HG02610 (cell line): ENCODE data around the gene TMEM150B.
A peak's percentile ranks its signal among the peaks of the same experiment; 100 is the strongest.

ENCODE experiments used
- ATAC-seq: cut with Tn5 transposase; IDR thresholded peaks from one replicate; pipeline ENCODE4 v1.9.1; 2021; ENCODE audit warnings: mild to moderate bottlenecking, moderate library complexity; ENCODE audit not compliant: unreplicated experiment

The TMEM150B gene

DNA sequence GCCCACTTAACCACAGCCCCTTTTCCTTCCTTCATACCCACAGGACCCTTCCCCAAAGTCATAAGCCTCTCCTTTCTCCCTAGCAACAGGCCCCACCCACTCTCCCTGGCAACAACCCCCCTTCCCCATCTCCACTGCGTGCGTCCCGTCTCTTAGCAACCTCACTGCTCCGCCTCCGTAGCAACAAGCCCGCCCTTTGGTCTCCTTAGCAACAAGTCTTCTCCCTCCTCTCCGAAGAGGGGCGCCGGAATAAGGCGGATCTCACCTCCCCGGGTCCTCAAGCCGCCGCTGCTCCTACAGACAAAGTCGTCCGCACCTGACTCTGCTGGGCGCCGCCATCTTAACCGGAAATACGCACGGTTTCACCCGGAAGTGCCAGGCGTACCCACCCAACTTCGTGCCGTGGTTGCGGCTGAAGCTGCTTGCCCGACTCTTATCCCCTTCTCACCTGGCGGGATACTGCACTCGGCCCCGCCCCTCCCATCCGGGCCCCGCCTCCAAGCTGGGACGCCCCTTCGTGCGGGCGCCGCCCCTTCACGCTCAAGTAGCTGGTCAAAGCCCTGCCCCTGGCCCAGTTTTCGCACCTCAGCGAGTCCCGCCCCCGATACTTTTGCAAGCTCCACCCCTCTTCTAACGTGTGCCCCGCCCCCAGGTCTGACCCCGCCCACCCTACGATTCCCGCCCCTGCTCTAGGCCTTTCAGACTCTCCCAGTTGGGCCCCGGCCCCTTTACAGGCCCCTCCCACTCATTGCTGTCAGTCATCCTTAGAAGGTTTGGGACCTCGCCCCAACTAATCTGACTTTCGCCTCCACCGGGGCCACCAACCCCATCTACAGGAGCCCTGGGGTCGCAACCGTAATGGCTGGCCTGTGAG, 45.1 kb downstream of the TMEM150B start, which contains the start of gene HSPBP1:
Gene HSPBP1 (minus strand): TSS at position 341 of the 874 bp plus-strand sequence. CDS start 502 bp downstream, outside the sequence.
- ATAC-seq: peak; percentile 74

DNA sequence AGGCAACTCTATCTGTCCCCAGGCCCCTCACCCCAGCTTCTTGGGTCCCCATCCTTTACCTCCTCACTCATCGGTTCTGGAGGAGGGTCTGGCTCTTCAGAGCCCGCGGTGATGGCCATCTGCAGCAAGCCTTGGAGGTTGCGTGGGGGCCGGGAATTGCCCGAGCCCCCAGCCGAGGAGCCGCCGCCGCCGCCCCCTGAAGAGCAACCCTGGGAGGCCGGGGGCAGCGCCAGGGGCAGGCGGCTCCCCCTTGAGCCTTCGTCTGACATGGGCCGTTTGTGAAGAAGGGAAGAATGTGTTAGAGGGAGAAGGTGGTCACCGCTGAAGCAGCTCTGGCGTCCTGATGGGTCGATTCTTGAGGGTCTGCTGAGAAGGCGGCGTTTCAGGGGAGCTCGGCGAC, 45.8 kb downstream of the TMEM150B start:
- ATAC-seq: no peak

DNA sequence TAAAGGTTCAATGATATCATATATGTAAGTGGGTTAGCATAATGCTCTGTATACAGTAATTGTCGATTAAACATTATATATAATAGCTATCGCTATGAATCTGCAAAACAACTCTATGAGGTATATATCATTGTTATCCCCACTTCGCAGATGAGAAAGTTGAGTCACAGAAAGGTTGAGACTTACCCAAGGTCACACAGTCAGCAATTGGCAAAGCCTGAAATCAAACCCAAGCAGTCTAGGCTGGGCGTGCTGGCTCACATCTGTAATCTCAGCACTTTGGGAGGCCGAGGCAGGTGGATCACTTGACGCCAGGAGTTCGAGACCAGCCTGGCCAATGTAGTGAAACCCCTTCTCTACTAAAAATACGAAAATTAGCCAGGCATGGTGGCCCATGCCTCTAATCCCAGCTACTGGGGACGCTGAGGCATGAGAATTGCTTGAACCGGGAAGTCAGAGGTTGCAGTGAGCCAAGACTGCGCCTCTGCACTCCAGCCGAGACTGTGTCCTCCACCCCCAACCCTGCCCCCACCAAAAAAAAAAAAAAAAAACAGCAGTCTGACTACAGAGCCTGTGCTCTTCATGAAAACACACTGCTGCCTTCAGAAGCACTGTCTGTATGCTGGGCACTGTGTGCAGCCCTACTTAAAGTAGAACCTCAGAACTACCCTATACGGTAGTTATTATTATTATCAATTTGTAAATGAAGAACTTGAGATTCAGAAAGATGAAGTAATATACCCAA, 46.6 kb downstream of the TMEM150B start:
- no peak for ATAC-seq

DNA sequence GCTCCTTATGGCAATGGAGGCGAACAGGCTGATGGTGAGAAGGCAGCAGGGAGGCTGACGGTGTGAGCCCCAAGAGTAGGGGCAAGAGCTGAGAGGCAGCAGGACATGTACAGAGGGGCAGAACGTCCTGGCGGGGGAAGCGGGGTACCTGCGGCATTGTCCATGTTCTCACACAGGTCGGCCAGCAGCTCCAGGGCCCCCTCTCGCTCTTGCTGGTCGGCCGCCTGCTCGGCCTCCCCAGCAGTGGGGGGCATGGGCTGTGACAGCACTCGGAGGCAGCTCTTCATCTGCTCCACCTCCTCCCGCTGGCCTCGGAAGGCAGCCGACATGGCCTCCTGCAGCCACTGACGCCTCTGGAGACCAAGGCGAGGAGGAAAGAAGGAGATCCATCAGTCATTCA, 47.6 kb downstream of the TMEM150B start:
- no peak for ATAC-seq

DNA sequence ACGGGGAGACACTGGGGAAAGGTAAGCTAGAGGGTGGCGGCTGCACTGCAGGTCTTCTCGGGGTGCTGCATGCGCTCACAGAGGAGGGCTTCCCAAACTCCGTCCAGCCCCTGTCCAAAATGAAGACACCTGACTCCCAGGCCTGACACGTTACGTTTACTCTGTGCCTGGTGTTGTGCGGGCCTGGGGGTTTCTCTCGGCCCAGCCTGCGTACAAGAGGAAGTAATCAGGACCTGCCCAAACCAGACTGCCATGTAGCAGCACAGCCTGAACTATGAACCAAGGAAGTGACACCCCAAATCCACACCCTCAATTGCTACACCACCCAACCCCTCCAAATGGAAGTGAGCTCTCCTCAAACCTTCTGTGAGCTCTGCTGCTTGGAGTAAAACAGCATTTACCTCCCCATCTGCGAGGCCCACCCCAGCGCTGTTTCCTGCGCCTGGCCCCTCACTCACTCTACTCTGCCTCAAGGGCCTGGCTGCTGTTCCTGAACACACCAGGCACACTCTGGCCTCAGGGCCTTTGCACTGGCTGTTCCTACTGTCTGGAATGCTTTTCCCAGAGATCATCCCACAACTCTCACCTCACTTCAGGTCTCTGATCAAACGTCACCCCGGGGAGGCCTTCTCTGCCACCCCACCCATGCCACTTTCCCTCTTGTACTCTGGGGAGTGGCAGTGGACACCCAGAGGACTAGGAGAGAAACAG, 48.3 kb downstream of the TMEM150B start:
- no peak for ATAC-seq

DNA sequence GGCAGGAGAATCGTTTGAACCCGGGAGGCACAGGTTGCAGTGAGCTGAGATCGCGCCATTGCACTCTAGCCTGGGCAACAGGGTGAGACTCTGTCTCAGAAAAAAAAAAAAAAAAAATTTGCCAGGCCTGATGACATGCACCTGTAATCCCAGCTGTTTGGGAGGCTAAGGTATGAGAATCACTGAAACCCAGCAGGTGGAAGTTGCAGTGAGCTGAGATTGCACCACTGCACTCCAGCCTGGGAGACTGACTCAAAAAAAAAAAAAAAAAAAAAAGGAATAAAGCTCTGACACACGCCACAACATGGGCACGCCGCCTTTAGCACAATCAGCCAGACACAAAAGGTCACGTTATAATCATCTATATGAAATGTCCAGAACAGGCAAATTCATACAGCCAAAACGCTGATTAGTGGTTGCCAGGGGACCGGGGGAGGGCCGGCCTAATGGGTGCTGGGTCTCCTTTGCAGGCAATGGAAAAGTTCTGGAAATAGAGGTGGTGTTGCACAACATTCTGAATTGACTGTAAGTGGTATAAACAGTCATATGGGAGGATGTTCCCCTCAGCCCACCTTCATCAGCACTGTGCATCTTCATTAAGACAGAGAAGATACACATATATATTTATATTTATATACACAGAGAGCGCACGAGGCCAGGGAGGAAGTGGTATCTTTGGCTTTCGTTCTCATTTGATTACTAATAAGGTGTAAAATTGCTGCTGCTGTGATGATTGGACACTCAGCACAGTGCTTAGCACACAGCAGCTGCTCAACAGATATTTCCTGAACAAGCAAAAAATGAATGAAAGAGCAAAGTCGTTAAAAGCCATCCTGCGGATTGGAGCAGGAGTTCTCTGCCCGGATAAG, 49.1 kb downstream of the TMEM150B start:
- ATAC-seq: peak; percentile 55

DNA sequence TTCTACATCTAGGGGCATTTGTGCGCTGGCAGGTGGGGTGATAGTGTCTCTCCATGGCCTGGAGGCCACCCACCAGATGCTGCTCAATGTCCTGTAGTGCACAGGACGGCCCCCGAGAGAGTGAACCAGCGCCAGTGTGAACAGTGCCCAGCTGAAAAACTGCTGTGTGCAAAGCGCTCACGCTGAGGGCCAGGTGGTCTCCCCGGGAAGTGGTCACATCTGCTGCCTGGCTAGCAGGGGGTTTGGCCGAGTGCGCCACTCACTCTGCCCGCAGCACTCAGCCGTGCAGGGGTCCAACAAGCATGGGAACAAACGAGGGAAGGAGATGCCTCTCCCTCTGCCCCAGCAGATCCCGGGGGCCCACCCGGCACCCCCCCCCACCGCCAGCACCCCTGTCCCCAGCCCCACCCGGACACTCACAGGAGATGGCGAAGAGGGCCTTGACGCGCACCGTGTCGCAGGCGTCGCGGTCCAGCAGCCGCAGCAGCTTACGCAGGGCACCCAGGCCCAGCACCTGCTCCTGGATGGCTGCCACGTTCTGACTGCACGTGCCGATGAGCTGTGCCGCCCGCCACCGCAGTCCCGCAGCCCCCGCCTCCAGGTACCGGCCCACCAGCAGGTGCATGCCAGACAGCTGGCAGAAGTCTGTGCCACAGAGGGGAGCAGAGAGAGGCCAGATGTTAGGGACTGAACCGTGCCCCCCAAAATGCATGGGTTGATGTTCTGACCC, 51.0 kb downstream of the TMEM150B start:
- no peak for ATAC-seq

DNA sequence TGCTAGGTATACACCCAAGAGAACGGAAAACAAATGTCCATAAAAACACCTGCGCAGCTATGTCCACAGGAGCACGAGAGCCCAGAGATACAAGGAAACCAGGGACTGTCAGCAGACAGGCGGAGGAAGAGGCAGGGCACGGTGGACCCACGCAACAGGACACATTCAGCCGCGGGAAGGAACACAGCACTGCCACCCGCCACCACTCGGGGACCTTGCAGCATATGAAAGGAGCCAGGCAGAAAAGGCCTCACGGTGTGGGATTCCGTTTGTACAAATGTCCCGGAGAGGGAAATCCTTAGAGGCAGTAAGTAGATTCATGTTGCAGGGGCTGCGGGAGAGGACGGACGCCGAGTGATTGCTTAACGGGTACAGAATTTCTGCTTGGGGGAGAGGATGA, 53.0 kb downstream of the TMEM150B start:
- no peak for ATAC-seq

DNA sequence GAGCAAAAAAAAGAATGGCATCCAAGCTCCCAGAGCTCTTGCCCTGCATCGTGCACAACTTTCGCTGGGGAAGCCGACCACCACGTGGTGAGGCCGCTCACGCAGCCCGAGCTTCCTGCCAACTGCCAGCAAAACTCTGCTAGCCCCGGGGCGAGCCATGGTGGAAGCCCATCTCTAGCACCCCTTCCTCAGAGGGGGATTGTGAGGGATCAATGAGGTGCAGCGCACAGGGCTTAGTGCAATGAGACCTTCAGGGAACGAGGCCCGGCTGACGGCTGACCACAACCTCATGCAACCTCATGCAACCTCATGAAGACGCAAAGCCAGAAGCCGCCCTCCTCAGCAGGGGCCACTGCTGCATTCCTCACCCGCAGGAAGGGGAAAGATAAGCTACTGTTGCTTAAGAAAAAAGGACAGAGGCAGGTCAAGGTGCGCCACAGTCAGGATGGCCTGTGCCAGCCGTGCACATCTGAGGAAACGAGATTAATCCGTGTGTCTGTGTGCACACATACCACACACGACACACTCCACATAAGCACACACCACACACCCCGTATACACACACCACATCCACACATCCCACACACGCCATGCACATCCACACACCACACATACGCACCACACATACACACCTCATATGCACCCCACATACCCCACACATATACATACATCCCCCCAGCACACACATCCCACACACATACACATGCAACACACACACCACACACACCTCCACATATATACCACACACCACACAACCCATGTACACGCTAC, 54.8 kb downstream of the TMEM150B start:
- ATAC-seq: no peak

DNA sequence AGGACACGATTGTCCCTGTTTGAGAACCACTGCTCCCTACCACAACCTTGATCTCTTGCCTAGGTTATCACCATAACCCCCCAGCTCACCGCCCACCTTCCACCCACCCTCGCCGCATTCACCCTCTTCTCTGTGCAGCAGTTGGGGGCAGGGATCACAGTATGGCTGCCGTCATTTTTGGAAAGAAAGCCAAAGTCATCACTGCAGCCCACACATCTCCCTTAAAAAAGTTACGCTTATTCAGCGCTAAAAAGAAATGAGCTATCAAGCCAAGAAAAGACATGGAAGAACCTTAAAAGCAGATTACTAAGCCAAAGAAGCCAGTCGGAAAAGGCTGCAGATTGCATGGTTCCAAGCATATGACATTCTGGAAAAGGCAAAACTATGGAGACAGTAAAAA, 55.8 kb downstream of the TMEM150B start:
- no peak for ATAC-seq

DNA sequence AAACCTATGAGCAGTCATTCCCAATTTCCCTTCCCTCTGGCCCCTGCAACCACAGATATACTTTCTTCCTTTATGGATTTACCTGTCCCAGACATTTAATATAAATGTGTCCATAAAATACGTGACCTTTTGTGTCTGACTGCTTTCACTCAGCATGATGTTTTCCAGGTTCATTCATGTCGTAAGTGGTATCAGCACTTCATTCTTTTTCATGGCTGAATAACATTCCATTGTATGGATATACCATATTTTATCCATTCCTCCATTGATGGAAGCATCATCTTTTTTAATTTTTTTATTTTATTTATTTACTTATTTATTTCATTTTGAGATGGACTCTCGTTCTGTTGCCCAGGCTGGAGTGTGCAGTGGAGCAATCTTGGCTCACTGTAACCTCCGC, 58.3 kb downstream of the TMEM150B start:
- ATAC-seq: no peak

DNA sequence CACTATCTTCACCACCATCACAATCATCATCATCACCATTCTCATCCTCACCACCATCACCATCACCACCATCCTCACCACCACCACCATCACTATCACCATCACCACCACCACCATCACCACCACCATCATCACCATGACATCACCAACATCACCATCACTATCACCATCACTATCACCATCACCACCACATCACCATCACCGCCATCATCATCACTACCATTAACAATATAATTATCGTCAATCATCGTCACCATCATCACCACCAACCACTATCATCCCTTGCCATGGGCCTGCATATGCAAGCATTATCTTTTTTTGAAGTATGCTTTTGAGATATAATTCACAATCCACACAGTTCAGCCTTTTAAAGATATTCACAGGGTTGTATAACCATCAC, 58.7 kb downstream of the TMEM150B start:
- no peak for ATAC-seq

DNA sequence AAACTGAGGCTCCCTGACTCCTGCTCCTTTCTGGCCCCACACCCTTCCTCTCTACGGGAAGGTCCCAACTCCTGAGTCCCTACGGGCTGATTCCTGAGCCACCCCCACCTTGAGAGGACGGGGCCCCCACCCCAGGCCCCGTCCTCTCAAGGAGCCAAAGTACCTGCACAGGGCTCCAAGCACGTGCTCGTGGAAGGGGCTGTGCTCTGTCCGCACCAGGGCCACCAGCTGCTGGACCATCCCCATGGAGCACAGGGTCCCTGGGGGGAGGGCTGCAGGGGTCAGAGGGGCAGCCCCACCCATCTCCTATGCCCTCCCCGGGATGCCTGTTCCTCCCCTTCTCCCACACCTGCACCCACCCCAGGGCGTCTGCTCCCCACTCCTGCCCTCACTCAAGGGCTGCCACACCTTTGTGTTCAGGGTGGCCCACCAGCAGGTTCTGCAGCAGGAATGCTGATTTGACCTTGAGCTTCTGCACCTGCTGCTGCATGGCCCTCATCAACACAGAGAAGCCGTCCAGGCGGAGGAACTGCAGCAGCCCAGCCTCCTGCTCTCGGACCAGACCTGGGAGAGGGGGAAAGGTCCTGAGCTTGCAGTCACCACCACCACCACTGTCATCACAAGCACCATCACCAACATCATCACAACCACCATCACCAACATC, 59.3 kb downstream of the TMEM150B start:
- no peak for ATAC-seq

DNA sequence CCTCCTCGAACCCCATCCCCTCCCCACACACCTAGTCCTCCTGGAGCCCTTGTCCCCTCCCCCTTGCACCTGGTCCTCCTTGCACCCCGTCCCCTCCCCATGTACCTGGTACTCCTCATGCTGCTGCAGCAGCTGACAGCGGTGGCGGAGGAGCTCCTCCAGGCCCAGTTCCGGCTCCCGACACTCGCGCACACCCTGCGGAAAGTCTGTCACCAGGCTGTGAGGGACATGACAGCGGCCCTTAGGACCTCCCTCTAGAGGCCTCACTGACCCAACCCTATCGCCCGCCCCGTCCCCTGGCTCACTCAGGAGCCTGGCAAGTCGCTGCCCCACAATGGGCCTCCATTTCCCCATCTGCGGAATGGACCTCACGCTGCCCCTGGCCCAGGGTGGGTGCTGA, 60.0 kb downstream of the TMEM150B start:
- ATAC-seq: no peak

DNA sequence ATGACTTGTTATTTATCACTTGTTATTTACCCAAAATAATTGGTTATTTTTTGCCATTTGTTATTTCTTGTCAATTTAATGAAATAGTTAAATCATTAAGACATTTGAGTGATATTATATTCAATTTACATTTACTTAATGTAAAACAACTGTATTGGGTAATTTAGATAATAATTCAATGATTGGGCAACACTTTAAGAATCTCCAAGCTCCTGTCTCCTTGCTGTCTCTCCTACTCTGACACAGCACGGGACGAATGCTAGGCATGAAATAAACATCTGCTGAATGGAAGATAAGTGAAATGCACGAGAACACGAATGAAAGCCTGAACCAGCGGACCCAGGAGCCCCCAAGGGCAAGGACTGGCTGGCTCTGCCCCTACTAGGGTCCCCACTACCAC, 60.6 kb downstream of the TMEM150B start:
- no peak for ATAC-seq
